HFF-Myc (cell line): ENCODE results near the gene MYH7B.

Experiments
- DNase-seq: peaks from one replicate; pipeline ENCODE4 v3.0.0-alpha.2; 2011; ENCODE audit warnings: low read depth; ENCODE audit errors: extremely low read depth
- H3K4me3 ChIP-seq: replicated peaks from 2 replicates; pipeline ENCODE4 v1.5.1; 2011; ENCODE audit warnings: low read depth, mild to moderate bottlenecking, control low read depth, low read length
- CTCF ChIP-seq: IDR thresholded peaks from 2 replicates; pipeline ENCODE4 v1.5.1; 2012; ENCODE audit warnings: mild to moderate bottlenecking, low read depth, low read length, control low read depth; ENCODE audit errors: missing control alignments

The MYH7B gene

GRCh38 chr20:34985461-34986310 lies 30.0 kb downstream of the MYH7B start:
- H3K4me3 ChIP-seq: no peak overlapping the region
- no peak for TF ChIP-seq CTCF
- no peak for DNase-seq

- no peak for DNase-seq
- H3K4me3 ChIP-seq: no peak overlapping the region
- TF ChIP-seq CTCF: no peak
Observed at GRCh38 chr20:34986311-34987287, 30.9 kb downstream of the MYH7B start.

- no peak for TF ChIP-seq CTCF
- H3K4me3 ChIP-seq: no peak overlapping the region
- DNase-seq: no peak
Observed at GRCh38 chr20:34987288-34988190, 31.9 kb downstream of the MYH7B start.

- DNase-seq: no peak
- TF ChIP-seq CTCF: no peak
- H3K4me3 ChIP-seq: no peak overlapping the region
Observed at GRCh38 chr20:34988191-34988540, 32.5 kb downstream of the MYH7B start.

- no peak for DNase-seq
- H3K4me3 ChIP-seq: no peak overlapping the region
- no peak for TF ChIP-seq CTCF
Observed at GRCh38 chr20:34989118-34989517, 33.5 kb downstream of the MYH7B start.

- DNase-seq: no peak
- TF ChIP-seq CTCF: no peak
- no peak overlapping the region for H3K4me3 ChIP-seq
Observed at GRCh38 chr20:34989670-34990069, 34.0 kb downstream of the MYH7B start.
